A549 (cell line): Measurements from ENCODE around the gene CYFIP2. TPM values are rescaled to one million over a fixed set of nuclear protein-coding genes. Genes with fewer than 3 reads are reported as not detected.
A peak's percentile ranks its signal among the peaks of the same experiment; 100 is the strongest.
"Not testable (repeated sequence)": the region's sequence is repeated elsewhere in the genome, so short reads cannot be mapped to it uniquely, and the experiment has no call there.

ENCODE experiments used
- ATAC-seq, 2 experiments: fragments of 200-7000 bp in 1 of 2; fragments of >200 bp in 1 of 2; cut with Nextera tagmentation in 1 of 2; cut with Tn5 transposase in 1 of 2; 3 replicates each; pipeline versions ENCODE4 v1.8.0 to v1.9.1; 2018 to 2020; ENCODE audit warnings: mild to moderate bottlenecking in 1 of 2, moderate library complexity in 1 of 2
- CTCF ChIA-PET: fragments of 300-600 bp; sonication (Branson Sonifier 250); formaldehyde crosslinking; extraction: SDS; loops from one replicate; lab custom pipeline; 2021; ENCODE audit warnings: antibody characterized with exemption, inconsistent platforms; lab: Yijun Ruan, JAX
- POLR2A ChIA-PET: fragments of 350-600 bp; formaldehyde crosslinking; extraction: SDS; loops from one replicate; lab custom pipeline; 2021; ENCODE audit warnings: antibody characterized with exemption, inconsistent platforms; lab: Yijun Ruan, JAX
- DNase-seq, 2 experiments: peaks; one replicate each; pipeline versions ENCODE4 v3.0.0 to v3.0.0-alpha.2; 2011 to 2016; ENCODE audit warnings: low read depth in 1 of 2, low spot score in 1 of 2
- FAIRE-seq: peaks from 2 replicates; lab custom pipeline; 2011; peaks lifted over from hg19 to GRCh38; lab: Jason Lieb, UNC
- H3K27ac ChIP-seq, 2 experiments: fragments of >200 bp; sonication (Bioruptor Twin); formaldehyde crosslinking; 3 replicates each; pipeline ENCODE4 v1.5.1; 2016 to 2017
- H3K4me1 ChIP-seq: fragments of >200 bp; sonication (Bioruptor Twin); formaldehyde crosslinking; 3 replicates; pipeline ENCODE4 v1.6.1; 2016
- H3K4me2 ChIP-seq: fragments of >200 bp; sonication (Bioruptor Twin); formaldehyde crosslinking; 3 replicates; pipeline ENCODE4 v1.6.1; 2016
- H3K4me3 ChIP-seq: fragments of >200 bp; sonication (Bioruptor Twin); formaldehyde crosslinking; 3 replicates; pipeline ENCODE4 v1.5.1; 2016
- H3K9me3 ChIP-seq: fragments of >200 bp; sonication (Bioruptor Twin); formaldehyde crosslinking; 3 replicates; pipeline ENCODE4 v1.6.1; 2016
- CHD4 ChIP-seq: fragments of 200-600 bp; sonication (generic); IDR thresholded peaks from 2 replicates; pipeline ENCODE4 v1.6.1; 2016; ENCODE audit warnings: antibody characterized with exemption, mild to moderate bottlenecking, borderline replicate concordance
- EHF ChIP-seq: fragments of 250-450 bp; sonication (Bioruptor Pico); IDR thresholded peaks from 2 replicates; pipeline ENCODE4 v1.5.0; 2020; ENCODE audit warnings: mild to moderate bottlenecking
- EP300 ChIP-seq, 2 experiments: fragments of >200 bp; sonication (Bioruptor Twin); formaldehyde crosslinking; IDR thresholded peaks; 2 replicates in 1 of 2; 3 replicates in 1 of 2; pipeline ENCODE4 v1.6.1; 2016 to 2017
- ESRRA ChIP-seq: fragments of 150-350 bp; IDR thresholded peaks from 2 replicates; pipeline ENCODE4 v1.6.1; 2014; ENCODE audit warnings: mild to moderate bottlenecking, low read length, borderline replicate concordance
- FOSL2 ChIP-seq, 2 experiments: fragments of 450-650 bp in 1 of 2; fragments of >200 bp in 1 of 2; sonication (Bioruptor Twin) in 1 of 2; formaldehyde crosslinking; IDR thresholded peaks; 2 replicates each; pipeline versions ENCODE4 v1.5.0 to v1.6.1; 2016 to 2020; ENCODE audit warnings: mild to moderate bottlenecking in 1 of 2, moderate library complexity in 1 of 2
- FOXS1 ChIP-seq: fragments of 250-450 bp; sonication (Bioruptor Pico); IDR thresholded peaks from 2 replicates; pipeline ENCODE4 v1.5.0; 2020; ENCODE audit warnings: mild to moderate bottlenecking, moderate library complexity
- GATA3 ChIP-seq: IDR thresholded peaks from 2 replicates; pipeline ENCODE4 v1.6.1; 2012; ENCODE audit warnings: borderline replicate concordance
- HEYL ChIP-seq: fragments of 250-450 bp; sonication (Bioruptor Pico); IDR thresholded peaks from 2 replicates; pipeline ENCODE4 v1.8.0; 2021; ENCODE audit warnings: mild to moderate bottlenecking, moderate library complexity
- HOXA7 ChIP-seq: fragments of 250-450 bp; sonication (Bioruptor Pico); IDR thresholded peaks from 2 replicates; pipeline ENCODE4 v1.5.0; 2020; ENCODE audit warnings: mild to moderate bottlenecking, moderate library complexity
- HOXB13 ChIP-seq: fragments of 250-450 bp; sonication (Bioruptor Pico); IDR thresholded peaks from 2 replicates; pipeline ENCODE4 v1.5.0; 2020; ENCODE audit warnings: low read depth, mild to moderate bottlenecking, moderate library complexity
- HOXB5 ChIP-seq: fragments of 250-450 bp; sonication (Bioruptor Pico); IDR thresholded peaks from 2 replicates; pipeline ENCODE4 v1.5.0; 2020; ENCODE audit warnings: mild to moderate bottlenecking, moderate library complexity
- JUN ChIP-seq, 2 experiments: fragments of >200 bp; sonication (Bioruptor Twin); formaldehyde crosslinking; IDR thresholded peaks; 2 replicates in 1 of 2; 3 replicates in 1 of 2; pipeline ENCODE4 v1.6.1; 2016 to 2017
- JUNB ChIP-seq: fragments of >200 bp; sonication (Bioruptor Twin); formaldehyde crosslinking; IDR thresholded peaks from 2 replicates; pipeline ENCODE4 v1.6.1; 2016
- NPAS2 ChIP-seq: fragments of 250-450 bp; sonication (Bioruptor Pico); IDR thresholded peaks from 2 replicates; pipeline ENCODE4 v1.8.0; 2022; ENCODE audit warnings: mild to moderate bottlenecking, moderate library complexity, borderline replicate concordance
- NR3C1 ChIP-seq: fragments of >200 bp; sonication (Bioruptor Twin); formaldehyde crosslinking; IDR thresholded peaks from 3 replicates; pipeline ENCODE4 v1.6.1; 2017
- POLR2A ChIP-seq: IDR thresholded peaks from 2 replicates; pipeline ENCODE4 v1.6.1; 2012; ENCODE audit warnings: mild to moderate bottlenecking, low read length
- RCOR1 ChIP-seq: fragments of 150-350 bp; IDR thresholded peaks from 2 replicates; pipeline ENCODE4 v1.6.1; 2014; ENCODE audit warnings: antibody characterized with exemption, low read length, low read depth
- RFX5 ChIP-seq: fragments of 450-650 bp; IDR thresholded peaks from 2 replicates; pipeline ENCODE4 v1.7.1; 2014; ENCODE audit warnings: antibody characterized with exemption, mild to moderate bottlenecking, moderate library complexity
- RNF2 ChIP-seq: fragments of 200-600 bp; sonication (generic); IDR thresholded peaks from 2 replicates; pipeline ENCODE4 v1.6.1; 2016; ENCODE audit warnings: low read depth, mild to moderate bottlenecking, antibody characterized with exemption, moderate library complexity, borderline replicate concordance
- ZFP36 ChIP-seq: fragments of 450-650 bp; IDR thresholded peaks from 2 replicates; pipeline ENCODE4 v1.6.1; 2014; ENCODE audit warnings: borderline replicate concordance; ENCODE audit not compliant: partially characterized antibody
- ZNF302 ChIP-seq: fragments of 250-450 bp; sonication (Bioruptor Pico); IDR thresholded peaks from 2 replicates; pipeline ENCODE4 v1.9.0; 2021; ENCODE audit warnings: inconsistent platforms, mild to moderate bottlenecking, moderate library complexity
- WGBS: methylation state at CpG from one replicate; pipeline ENCODE4 v1.1.6; 2017; ENCODE audit errors: missing lambda C conversion rate; 5-methylcytosine and 5-hydroxymethylcytosine counted together
- polyA plus RNA-seq, 4 experiments: library from polyadenylated mRNA; depleted of rRNA in 3 of 4; stranded (reverse); fragments of >200 nt; fragmentation: RNase III in 1 of 4; extraction: RNeasy Plus Mini Kit Qiagen cat#74134 plus additional on column Dnase treatment in 1 of 4; gene quantifications; 2 replicates in 3 of 4; 3 replicates in 1 of 4; pipeline ENCODE4 v1.2.3, GENCODE V29; 2011 to 2017
- TF ChIP-seq, protein P1 (sequence below): IDR thresholded peaks from 2 replicates; pipeline ENCODE4 v1.6.1; 2012
- TF ChIP-seq, protein P2 (sequence below): fragments of >200 bp; sonication (Bioruptor Twin); formaldehyde crosslinking; IDR thresholded peaks from 3 replicates; pipeline ENCODE4 v1.6.1; 2016
- TF ChIP-seq, protein P3 (sequence below): fragments of 150-350 bp; IDR thresholded peaks from 2 replicates; pipeline ENCODE4 v1.6.1; 2014; ENCODE audit warnings: low read depth, mild to moderate bottlenecking, low read length
- TF ChIP-seq, protein P4 (sequence below): fragments of 250-450 bp; sonication (Bioruptor Pico); IDR thresholded peaks from 2 replicates; pipeline ENCODE4 v1.5.0; 2020; ENCODE audit warnings: low read depth, mild to moderate bottlenecking, moderate library complexity

Gene CYFIP2
- polyA plus RNA-seq, 2 of the 4 experiments (the other 2 are of a cell fraction), result 9.0 to 18.6 TPM

DNA sequence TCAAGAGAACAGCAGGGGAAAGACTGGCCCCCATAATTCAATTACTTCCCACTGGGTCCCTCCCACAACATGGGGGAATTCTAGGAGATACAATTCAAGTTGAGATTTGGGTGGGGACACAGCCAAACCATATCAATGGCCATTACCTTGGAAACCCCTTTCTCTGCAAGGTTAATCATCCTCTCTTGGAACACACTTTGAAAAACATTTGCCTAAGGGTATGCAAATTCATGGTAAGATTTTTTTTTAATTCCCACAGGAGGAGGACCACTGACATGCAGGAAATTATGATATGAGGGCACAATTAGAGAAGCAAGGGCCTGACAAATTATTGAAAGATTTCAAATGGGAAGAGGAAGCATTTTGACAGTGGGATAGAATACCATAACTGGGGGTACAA, 132.4 kb downstream of the CYFIP2 start:
- ATAC-seq (no peak), FAIRE-seq (no peak), DNase-seq (no peak)
- POLR2A ChIA-PET, result no interaction called here
- H3K4me3 ChIP-seq, result no peak overlapping the region
- H3K4me1 ChIP-seq, result no peaks in the 10 kb centered on the region
- H3K9me3 ChIP-seq, result no peaks in the 10 kb centered on the region; the same call in 2 of the 3 replicates
- CTCF ChIA-PET, result no interaction called here
- TF ChIP-seq ZFP36 (no peak), HOXA7 (no peak), RCOR1 (no peak), ESRRA (no peak), GATA3 (no peak), HOXB5 (CRISPR knock-in tag) (no peak), EHF (no peak)
- H3K27ac ChIP-seq, result no peak overlapping the region
- no peak overlapping the region for H3K4me2 ChIP-seq

DNA sequence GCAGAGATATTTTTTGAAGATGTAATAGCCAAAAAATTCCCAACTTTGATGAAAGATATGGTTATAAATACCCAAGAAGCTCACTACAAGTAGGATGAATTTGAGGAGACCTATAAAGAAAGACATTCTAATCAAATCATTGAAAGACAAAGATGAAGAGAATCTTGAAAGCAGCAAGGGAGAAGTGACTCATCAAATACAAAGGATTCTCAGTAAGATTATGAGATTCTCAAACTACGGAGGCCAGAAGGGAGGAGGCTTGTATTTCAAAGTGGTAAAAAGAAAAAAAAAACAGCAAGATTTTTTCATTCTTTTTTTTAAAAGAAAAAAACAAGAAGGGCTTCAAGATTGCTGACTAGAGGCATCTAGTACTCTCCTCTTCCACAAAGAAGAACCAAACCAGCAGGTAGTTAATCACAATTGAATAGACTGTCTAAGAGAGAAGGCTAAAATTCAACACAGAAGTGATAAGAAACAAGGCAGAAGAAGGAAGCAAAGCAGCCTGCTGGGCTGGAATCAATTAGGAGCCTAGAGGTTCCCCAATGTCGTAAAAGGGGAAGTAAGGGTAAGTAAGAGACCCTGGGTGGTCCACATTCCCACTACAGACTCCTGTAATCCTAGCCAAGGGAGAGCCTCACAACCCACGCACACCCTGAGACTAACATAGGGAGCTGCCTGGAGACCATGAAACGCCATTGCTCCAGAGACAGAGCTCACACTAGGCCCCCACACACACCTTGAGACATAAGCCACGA, 135.0 kb downstream of the CYFIP2 start:
- no peak overlapping the region for H3K27ac ChIP-seq
- no peaks in the 10 kb centered on the region; the same call in 2 of the 3 replicates for H3K9me3 ChIP-seq
- ATAC-seq (no peak), FAIRE-seq (no peak), DNase-seq (no peak)
- POLR2A ChIA-PET, result no interaction called here
- 77% methylated on average over 5 of the region's 5 CpGs for WGBS
- no peak overlapping the region for H3K4me2 ChIP-seq
- no peak overlapping the region for H3K4me3 ChIP-seq
- no peaks in the 10 kb centered on the region for H3K4me1 ChIP-seq
- CTCF ChIA-PET, result interaction anchor here (0.7 to 2.3 kb wide), 3 partner anchors 11 to 33 kb away, joined by 3 to 6 read pairs (median 4); no protein-coding TSS in a partner anchor
- no peak for TF ChIP-seq FOSL2 (IDR thresholded peaks at IDR 0.05)
- peak; percentile 8; the same call in 1 of the 2 replicates for TF ChIP-seq FOSL2 (CRISPR knock-in tag; IDR thresholded peaks at IDR 0.05)
- TF ChIP-seq, protein P1, sequence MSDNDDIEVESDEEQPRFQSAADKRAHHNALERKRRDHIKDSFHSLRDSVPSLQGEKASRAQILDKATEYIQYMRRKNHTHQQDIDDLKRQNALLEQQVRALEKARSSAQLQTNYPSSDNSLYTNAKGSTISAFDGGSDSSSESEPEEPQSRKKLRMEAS, result no peak

DNA sequence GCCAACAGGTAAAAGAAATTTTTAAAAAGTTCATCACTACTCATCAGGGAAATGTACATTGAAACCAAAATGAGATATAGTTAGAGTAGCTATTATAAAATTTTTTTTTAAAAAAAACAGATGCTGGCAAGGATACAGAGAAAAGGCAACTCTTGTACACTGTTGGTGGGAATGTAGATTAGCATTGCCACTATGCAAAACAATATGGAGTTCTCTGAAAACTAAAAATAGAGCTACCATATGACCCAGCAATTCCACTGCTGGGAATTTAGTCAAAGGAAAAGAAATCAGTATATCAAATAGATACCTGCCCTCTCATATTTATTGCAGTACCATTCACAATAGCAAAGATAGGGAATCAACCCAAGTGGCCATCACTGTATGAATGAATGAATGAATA, 149.9 kb downstream of the CYFIP2 start:
- no peak for DNase-seq
- FAIRE-seq, result peak; percentile 74
- no peak for TF ChIP-seq RNF2
- no peak for TF ChIP-seq NPAS2 (CRISPR knock-in tag)
- TF ChIP-seq GATA3, result no peak
- no peak for TF ChIP-seq FOXS1
- TF ChIP-seq RFX5, result no peak
- no peak for TF ChIP-seq HEYL (CRISPR knock-in tag)
- no peak for TF ChIP-seq CHD4
- TF ChIP-seq HOXB13, result no peak
- TF ChIP-seq, protein P2, sequence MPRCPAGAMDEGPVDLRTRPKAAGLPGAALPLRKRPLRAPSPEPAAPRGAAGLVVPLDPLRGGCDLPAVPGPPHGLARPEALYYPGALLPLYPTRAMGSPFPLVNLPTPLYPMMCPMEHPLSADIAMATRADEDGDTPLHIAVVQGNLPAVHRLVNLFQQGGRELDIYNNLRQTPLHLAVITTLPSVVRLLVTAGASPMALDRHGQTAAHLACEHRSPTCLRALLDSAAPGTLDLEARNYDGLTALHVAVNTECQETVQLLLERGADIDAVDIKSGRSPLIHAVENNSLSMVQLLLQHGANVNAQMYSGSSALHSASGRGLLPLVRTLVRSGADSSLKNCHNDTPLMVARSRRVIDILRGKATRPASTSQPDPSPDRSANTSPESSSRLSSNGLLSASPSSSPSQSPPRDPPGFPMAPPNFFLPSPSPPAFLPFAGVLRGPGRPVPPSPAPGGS, result no peak
- TF ChIP-seq, protein P1, result no peak
- TF ChIP-seq NR3C1, result no peak
- TF ChIP-seq, protein P3, sequence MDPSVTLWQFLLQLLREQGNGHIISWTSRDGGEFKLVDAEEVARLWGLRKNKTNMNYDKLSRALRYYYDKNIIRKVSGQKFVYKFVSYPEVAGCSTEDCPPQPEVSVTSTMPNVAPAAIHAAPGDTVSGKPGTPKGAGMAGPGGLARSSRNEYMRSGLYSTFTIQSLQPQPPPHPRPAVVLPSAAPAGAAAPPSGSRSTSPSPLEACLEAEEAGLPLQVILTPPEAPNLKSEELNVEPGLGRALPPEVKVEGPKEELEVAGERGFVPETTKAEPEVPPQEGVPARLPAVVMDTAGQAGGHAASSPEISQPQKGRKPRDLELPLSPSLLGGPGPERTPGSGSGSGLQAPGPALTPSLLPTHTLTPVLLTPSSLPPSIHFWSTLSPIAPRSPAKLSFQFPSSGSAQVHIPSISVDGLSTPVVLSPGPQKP, result no peak
- TF ChIP-seq HOXA7, result no peak
- no peak for TF ChIP-seq JUNB
- no peak for TF ChIP-seq ZNF302 (CRISPR knock-in tag)
- no peak for TF ChIP-seq EP300 (IDR thresholded peaks at IDR 0.05)
- TF ChIP-seq JUN (IDR thresholded peaks at IDR 0.05), result no peak
- TF ChIP-seq POLR2A, result no peak
- TF ChIP-seq, protein P4, sequence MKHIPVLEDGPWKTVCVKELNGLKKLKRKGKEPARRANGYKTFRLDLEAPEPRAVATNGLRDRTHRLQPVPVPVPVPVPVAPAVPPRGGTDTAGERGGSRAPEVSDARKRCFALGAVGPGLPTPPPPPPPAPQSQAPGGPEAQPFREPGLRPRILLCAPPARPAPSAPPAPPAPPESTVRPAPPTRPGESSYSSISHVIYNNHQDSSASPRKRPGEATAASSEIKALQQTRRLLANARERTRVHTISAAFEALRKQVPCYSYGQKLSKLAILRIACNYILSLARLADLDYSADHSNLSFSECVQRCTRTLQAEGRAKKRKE (CRISPR knock-in tag), result no peak
- no peak overlapping the region for H3K4me2 ChIP-seq
- ChIA-PET POLR2A (no interaction called here), CTCF (interaction anchor here (1.4 kb wide), 1 partner anchor 19 kb away, joined by 3 read pairs; no protein-coding TSS in a partner anchor)
- H3K4me1 ChIP-seq, result no peaks in the 10 kb centered on the region
- no peak overlapping the region for H3K27ac ChIP-seq
- no peak for ATAC-seq
- H3K9me3 ChIP-seq, result 0 out of 3 replicates have a peak, but pooled peaks cover 2% of the 10 kb centered on the region
- no peak overlapping the region for H3K4me3 ChIP-seq

DNA sequence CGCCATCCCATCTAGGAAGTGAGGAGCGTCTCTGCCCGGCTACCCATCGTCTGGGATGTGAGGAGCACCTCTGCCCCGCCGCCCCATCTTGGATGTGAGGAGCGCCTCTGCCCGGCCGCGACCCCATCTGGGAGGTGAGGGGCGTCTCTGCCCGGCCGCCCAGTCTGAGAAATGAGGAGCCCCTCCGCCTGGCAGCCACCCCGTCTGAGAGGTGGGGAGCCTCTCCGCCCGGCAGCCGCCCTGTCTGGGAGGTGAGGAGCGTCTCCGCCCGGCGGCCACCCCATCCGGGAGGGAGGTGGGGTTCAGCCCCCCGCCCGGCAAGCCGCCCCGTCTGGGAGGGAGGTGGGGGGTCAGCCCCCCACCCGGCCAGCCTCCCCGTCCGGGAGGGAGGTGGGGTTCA, 153.6 kb downstream of the CYFIP2 start:
- CTCF ChIA-PET, DNase-seq, H3K27ac ChIP-seq, FAIRE-seq, ATAC-seq, POLR2A ChIA-PET, H3K4me2 ChIP-seq, H3K9me3 ChIP-seq, H3K4me3 ChIP-seq, H3K4me1 ChIP-seq: not testable (repeated sequence)
- 70% methylated on average over 2 of the region's 30 CpGs for WGBS

DNA sequence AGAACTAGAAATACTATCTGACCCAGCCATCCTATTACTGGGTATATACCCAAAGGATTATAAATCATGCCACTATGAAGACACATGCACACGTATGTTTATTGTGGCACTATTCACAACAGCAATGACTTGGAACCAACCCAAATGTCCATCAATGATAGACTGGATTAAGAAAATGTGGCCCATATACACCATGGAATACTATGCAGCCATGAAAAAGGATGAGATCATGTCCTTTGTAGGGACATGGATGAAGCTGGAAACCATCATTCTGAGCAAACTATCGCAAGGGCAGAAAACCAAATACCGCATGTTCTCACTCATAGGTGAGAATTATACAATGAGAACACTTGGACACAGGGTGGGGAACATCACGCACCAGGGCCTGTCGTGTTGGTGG, 164.0 kb downstream of the CYFIP2 start:
- FAIRE-seq, H3K4me3 ChIP-seq, ATAC-seq, DNase-seq, POLR2A ChIA-PET, H3K4me2 ChIP-seq, H3K4me1 ChIP-seq, H3K9me3 ChIP-seq, H3K27ac ChIP-seq: not testable (repeated sequence)
- WGBS, result 72% methylated on average over 5 of the region's 5 CpGs
- CTCF ChIA-PET, result interaction anchor here (1.7 kb wide), 1 partner anchor 314 kb away, joined by 5 read pairs; the partner anchor contains the start of gene LSM11
